Glutamatergic neuron (in vitro differentiated cells): ENCODE results near the gene LYPD6. TPM values are rescaled to one million over a fixed set of nuclear protein-coding genes. Genes with fewer than 3 reads are reported as not detected.

Source experiments
- DNase-seq: peaks from one replicate; pipeline ENCODE4 v3.0.0; 2022
- H3K27ac Mint-ChIP-seq: one replicate; pipeline ENCODE4 v1.8.0; 2020; ENCODE audit warnings: mild to moderate bottlenecking, mixed read lengths, inconsistent platforms; ENCODE audit not compliant: unreplicated experiment
- H3K27me3 Mint-ChIP-seq: one replicate; pipeline ENCODE4 v1.8.0; 2020; ENCODE audit warnings: mild to moderate bottlenecking, moderate library complexity, mixed read lengths, inconsistent platforms; ENCODE audit not compliant: unreplicated experiment
- H3K36me3 Mint-ChIP-seq: one replicate; pipeline ENCODE4 v1.8.0; 2020; ENCODE audit warnings: mild to moderate bottlenecking, mixed read lengths, inconsistent platforms; ENCODE audit not compliant: unreplicated experiment
- H3K4me1 Mint-ChIP-seq: one replicate; pipeline ENCODE4 v1.8.0; 2020; ENCODE audit warnings: mild to moderate bottlenecking, low read depth, mixed read lengths, inconsistent platforms; ENCODE audit not compliant: unreplicated experiment
- H3K4me3 Mint-ChIP-seq: one replicate; pipeline ENCODE4 v1.8.0; 2020; ENCODE audit warnings: mild to moderate bottlenecking, mixed read lengths, inconsistent platforms; ENCODE audit not compliant: unreplicated experiment
- H3K9me3 Mint-ChIP-seq: one replicate; pipeline ENCODE4 v1.8.0; 2020; ENCODE audit warnings: mild to moderate bottlenecking, moderate library complexity, mixed read lengths, inconsistent platforms; ENCODE audit not compliant: unreplicated experiment
- CTCF ChIP-seq: fragments of 200-600 bp; sonication (generic); IDR thresholded peaks from one replicate; pipeline ENCODE4 v1.5.0; 2021; ENCODE audit not compliant: partially characterized antibody, unreplicated experiment
- total RNA-seq: library from RNA; stranded (reverse); fragmentation: NEBNext Ultra II Directional; extraction: Animal tissue kit (Norgen Biotek cat#: 25700); gene quantifications from one replicate; pipeline ENCODE4 v1.2.1, GENCODE V29; 2021; ENCODE audit not compliant: unreplicated experiment

The LYPD6 gene
- total RNA-seq, 1 donor from 2014 or later: 1.5 TPM

GRCh38 chr2:149394864-149395263 is 64.5 kb downstream of the LYPD6 start:
- no peaks in the 10 kb centered on the region for H3K27me3 Mint-ChIP-seq
- H3K4me1 Mint-ChIP-seq: peaks cover 10% of the 10 kb centered on the region
- no peak for TF ChIP-seq CTCF
- H3K9me3 Mint-ChIP-seq: peaks cover 1% of the 10 kb centered on the region
- no peak overlapping the region for H3K27ac Mint-ChIP-seq
- DNase-seq: no peak
- H3K4me3 Mint-ChIP-seq: no peak overlapping the region
- no peaks in the 10 kb centered on the region for H3K36me3 Mint-ChIP-seq

DNA sequence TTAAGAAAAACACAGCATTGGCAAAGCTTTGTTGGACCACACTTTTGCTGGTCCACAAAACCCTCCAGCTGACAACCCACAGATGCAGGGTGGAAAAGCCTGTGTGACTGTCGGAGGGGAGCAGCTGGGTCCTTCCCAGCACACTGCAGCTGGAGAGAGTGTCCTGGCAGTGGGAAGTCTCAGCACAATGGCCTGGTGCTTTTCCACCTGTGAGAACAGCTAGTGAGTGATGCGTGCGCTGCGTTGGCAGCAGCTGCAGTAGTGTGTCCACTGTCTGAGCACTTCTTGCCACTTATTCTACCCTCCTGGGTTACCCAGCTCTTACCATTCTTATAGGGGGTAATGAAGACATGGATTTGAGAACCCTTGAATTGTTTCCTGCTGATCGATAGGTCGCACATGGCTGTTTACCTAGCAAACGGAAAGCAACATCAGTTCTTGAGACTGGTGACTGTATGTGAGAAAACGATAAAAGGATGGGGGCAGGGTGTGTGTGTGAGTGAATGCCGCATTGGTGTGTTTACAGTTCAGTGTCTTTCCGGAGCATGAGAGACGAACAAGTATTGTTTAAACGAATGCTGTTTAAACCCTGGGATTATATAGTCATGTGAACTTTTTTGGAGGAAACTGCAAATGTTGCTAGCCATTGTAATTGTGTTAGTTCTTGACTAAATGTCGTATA is 69.7 kb downstream of the LYPD6 start:
- no peak for TF ChIP-seq CTCF
- Mint-ChIP-seq H3K4me3 (no peak overlapping the region), H3K27ac (peak overlapping the region; percentile 41), H3K9me3 (peaks cover 8% of the 10 kb centered on the region), H3K27me3 (no peaks in the 10 kb centered on the region), H3K36me3 (no peaks in the 10 kb centered on the region), H3K4me1 (peaks cover 15% of the 10 kb centered on the region)
- peak; percentile 23 for DNase-seq

- Mint-ChIP-seq H3K27ac (no peak overlapping the region), H3K4me3 (no peak overlapping the region), H3K4me1 (peaks cover 15% of the 10 kb centered on the region), H3K36me3 (no peaks in the 10 kb centered on the region), H3K9me3 (peaks cover 8% of the 10 kb centered on the region), H3K27me3 (no peaks in the 10 kb centered on the region)
- TF ChIP-seq CTCF: no peak
- no peak for DNase-seq
These were observed 70.6 kb downstream of the LYPD6 start for GRCh38 chr2:149400997-149401396.

- no peak for TF ChIP-seq CTCF
- Mint-ChIP-seq H3K9me3 (peaks cover 2% of the 10 kb centered on the region), H3K27me3 (no peaks in the 10 kb centered on the region), H3K27ac (no peak overlapping the region), H3K4me1 (peaks cover 8% of the 10 kb centered on the region), H3K36me3 (peaks cover 8% of the 10 kb centered on the region), H3K4me3 (no peak overlapping the region)
- no peak for DNase-seq
These were observed 79.1 kb downstream of the LYPD6 start for GRCh38 chr2:149409506-149409905.

DNA sequence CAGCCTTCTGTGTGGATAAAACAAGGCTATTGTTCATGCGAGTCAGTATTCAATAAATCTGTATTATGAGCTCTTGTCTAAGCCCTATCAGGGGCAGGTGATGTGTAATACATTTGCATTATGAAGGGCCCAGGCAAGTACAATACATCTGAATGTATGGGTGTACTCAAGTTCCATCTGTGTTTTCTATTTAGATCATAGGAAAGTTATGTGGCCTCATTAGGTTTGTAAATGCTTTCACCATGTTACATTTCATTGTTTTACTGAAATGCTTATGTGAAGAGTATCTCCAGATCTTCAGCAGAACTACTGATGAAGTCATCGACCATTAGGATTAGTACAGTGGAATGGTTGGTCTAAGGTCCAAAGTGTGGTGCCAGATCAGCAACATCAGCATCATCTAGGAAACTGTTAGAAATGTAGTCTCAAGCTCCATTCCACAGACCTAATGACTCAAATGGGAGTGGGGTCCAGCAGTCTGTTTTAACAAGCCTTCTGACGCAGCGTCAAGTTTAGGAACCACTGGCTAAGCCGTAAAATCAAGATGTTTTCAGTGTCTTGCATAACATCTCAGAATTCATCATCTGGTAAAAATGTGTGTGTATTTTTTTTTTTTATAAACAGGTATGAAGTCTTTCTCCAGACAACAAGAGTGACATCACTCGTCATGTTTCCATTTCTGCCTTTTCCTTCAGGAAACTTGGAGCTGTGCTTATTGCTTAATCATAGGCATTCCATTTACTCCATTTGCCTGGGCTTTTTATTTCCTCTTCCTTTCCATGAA is 80.5 kb downstream of the LYPD6 start:
- H3K9me3 Mint-ChIP-seq: peaks cover 2% of the 10 kb centered on the region
- DNase-seq: no peak
- H3K4me1 Mint-ChIP-seq: peaks cover 10% of the 10 kb centered on the region
- no peak for TF ChIP-seq CTCF
- H3K36me3 Mint-ChIP-seq: peaks cover 8% of the 10 kb centered on the region
- peaks cover 3% of the 10 kb centered on the region for H3K27me3 Mint-ChIP-seq
- no peak overlapping the region for H3K4me3 Mint-ChIP-seq
- no peak overlapping the region for H3K27ac Mint-ChIP-seq
